DMS 273 treated with DMSO at 0.1 percent for 48 hours (cell line): ENCODE data around the gene GGT7.
"Not testable (repeated sequence)": the region's sequence is repeated elsewhere in the genome, so short reads cannot be mapped to it uniquely, and the experiment has no call there.

ENCODE experiments used
- DNase-seq: peaks from one replicate; lab custom pipeline; 2025; lab: John Stamatoyannopoulos, UW

GGT7 gene

GRCh38 chr20:34872622-34873224, at the start of gene GGT7:
GGT7 (minus strand) TSS chr20:34872856; CDS start chr20:34872815, 41 bp downstream.
- no peak for DNase-seq

- no peak for DNase-seq
These were observed 48.8 kb upstream of the GGT7 start for GRCh38 chr20:34921436-34921835.

GRCh38 chr20:34920055-34920454, 47.4 kb upstream of the GGT7 start:
- DNase-seq: no peak

- DNase-seq: no peak
These were observed 44.2 kb upstream of the GGT7 start for GRCh38 chr20:34916774-34917354.

GRCh38 chr20:34915749-34916455, 43.2 kb upstream of the GGT7 start:
- DNase-seq: no peak

GRCh38 chr20:34915131-34915530, 42.5 kb upstream of the GGT7 start:
- no peak for DNase-seq

GRCh38 chr20:34907616-34908469, 35.2 kb upstream of the GGT7 start:
- DNase-seq: peak; percentile 75

GRCh38 chr20:34904202-34904621, 31.6 kb upstream of the GGT7 start:
- DNase-seq: no peak

GRCh38 chr20:34898731-34899130, 26.1 kb upstream of the GGT7 start:
- DNase-seq: not testable (repeated sequence)

GRCh38 chr20:34898129-34898528, 25.5 kb upstream of the GGT7 start:
- not testable (repeated sequence) for DNase-seq

GRCh38 chr20:34896086-34896621, 23.5 kb upstream of the GGT7 start:
- no peak for DNase-seq

GRCh38 chr20:34895465-34895864, 22.8 kb upstream of the GGT7 start:
- DNase-seq: no peak

GRCh38 chr20:34894723-34895122, 22.1 kb upstream of the GGT7 start:
- no peak for DNase-seq

- no peak for DNase-seq
These were observed 20.0 kb upstream of the GGT7 start for GRCh38 chr20:34892671-34893070.

GRCh38 chr20:34891166-34892062, 18.8 kb upstream of the GGT7 start:
- no peak for DNase-seq

- no peak for DNase-seq
These were observed 15.8 kb upstream of the GGT7 start for GRCh38 chr20:34888468-34888867.

- no peak for DNase-seq
These were observed 14.4 kb upstream of the GGT7 start for GRCh38 chr20:34887023-34887422.

- no peak for DNase-seq
These were observed 13.5 kb upstream of the GGT7 start for GRCh38 chr20:34886122-34886521.

GRCh38 chr20:34884260-34884659, 11.6 kb upstream of the GGT7 start:
- no peak for DNase-seq

GRCh38 chr20:34883809-34884208, 11.2 kb upstream of the GGT7 start:
- no peak for DNase-seq

GRCh38 chr20:34883087-34883688, 10.5 kb upstream of the GGT7 start:
- no peak for DNase-seq
